Activated CD4-positive, alpha-beta T cell treated with anti-CD3 and anti-CD28 coated beads, Interleukin-2, amount 50 U/mL, for 4 hours (primary cell): Measurements from ENCODE around the gene MBD1.
"Not testable (repeated sequence)": the region's sequence is repeated elsewhere in the genome, so short reads cannot be mapped to it uniquely, and the experiment has no call there.

Experiments
- DNase-seq, 2 experiments: peaks; one replicate each; pipeline ENCODE4 v3.0.0-alpha.2; 2020

MBD1 gene

DNA sequence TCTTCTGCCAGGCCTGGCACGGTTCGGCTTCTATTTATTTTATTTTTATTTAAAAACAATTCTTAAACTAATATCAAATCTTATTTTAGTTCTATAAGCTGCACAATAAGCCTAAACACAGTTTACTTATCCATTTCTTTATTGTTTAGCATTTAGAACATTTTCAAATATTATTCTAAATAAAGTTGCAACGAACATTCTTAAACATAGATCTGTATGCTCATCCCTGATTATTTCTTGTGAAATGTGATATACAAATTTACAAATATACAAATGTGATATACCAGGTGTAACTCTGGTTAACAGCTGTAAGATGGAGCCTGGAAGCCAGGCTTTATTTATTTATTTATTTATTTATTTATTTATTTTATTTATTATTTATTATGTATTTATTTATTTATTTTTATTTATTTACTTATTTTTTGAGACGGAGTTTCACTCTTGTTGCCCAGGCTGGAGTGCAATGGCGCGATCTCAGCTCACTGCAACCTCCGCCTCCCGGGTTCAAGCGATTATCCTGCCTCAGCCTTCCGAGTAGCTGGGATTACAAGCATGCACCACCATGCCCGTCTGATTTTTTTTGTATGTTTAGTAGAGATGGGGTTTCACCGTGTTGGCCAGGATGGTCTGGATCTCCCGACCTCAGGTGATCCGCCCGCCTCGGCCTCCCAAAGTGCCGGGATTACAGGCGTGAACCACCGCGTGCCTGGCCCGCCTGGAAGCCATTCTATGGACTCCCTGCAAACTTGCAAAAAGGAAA, 7.2 kb upstream of the MBD1 start:
- DNase-seq = not testable (repeated sequence)

GRCh38 chr18:50287441-50288347, 6.4 kb upstream of the MBD1 start, which contains the start of gene CXXC1:
CXXC1 (minus strand) TSS chr18:50287692; CDS start chr18:50287589, 103 bp downstream.
- peak; percentile 97 for DNase-seq

DNA sequence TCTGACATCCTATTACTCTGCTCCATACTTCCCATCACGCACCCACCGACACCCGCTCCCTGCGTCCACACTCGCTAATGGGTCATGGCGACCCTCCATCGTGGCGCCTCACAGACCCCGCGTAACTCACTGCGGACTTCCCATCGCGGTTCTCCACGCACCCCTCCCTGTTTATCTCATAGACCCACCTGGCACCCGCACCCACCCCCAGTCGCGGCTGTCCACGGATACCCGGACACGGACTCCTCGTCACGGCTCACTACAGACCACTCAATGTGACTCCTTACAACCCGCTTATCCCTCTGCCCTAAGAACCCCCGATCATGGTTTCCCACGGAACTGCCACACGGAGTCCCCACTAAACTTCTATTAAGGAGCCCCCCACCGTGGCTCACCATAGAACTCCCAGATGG, 5.7 kb upstream of the MBD1 start:
- no peak for DNase-seq

- no peak for DNase-seq
Measured at GRCh38 chr18:50286391-50287027, 5.2 kb upstream of the MBD1 start.

GRCh38 chr18:50285631-50286321, 4.5 kb upstream of the MBD1 start:
- no peak for DNase-seq

DNA sequence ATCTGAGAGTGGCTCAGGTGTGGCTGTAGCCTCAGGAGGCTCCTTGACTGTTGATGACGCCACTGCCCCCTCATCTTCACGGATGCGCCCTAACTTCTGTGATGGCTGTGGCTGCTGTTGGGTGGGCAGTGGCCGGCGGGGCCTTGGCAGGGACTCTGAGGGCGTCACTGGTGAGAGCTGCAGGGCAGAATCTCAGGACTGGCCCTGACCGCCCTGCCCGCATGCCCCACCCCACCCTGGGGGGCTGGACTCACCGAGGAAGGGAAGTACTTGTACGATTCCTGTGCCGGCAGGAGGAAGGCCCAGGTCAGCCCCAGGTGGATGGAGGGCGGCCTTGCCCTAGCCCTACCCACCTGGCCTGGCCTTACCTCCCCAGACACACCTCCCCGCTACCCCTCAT, 3.7 kb upstream of the MBD1 start:
- no peak for DNase-seq

DNA sequence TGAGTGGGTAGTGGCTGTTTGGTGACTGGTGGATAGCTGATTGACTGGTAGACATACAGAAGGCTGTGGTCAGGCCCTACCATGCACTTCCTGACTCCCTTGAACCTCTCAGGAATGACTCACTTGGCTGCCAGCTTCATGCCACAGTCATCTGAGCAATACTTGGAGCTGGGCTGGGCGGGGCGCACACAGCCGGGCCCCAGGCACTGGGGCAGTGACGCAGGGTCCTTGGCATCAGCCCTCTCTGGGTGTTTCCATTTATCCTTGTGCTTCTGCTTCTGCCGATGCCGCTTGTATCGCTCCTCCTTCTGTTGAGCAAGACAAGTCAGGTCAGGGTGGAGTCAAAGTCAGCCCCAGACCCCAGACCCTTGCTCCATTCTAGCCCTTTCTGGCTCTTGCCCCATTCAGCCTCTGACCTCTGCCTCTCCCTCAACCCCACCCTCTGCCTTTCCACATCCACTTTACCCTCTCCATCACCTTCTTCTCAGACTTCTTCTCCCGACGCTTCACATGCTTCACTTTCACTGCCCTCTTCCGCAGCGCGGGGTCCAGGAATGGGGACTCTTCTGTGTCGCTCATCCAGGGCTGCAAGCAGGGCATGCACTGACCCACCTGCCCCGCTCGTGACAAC, 3.0 kb upstream of the MBD1 start:
- DNase-seq = no peak

DNA sequence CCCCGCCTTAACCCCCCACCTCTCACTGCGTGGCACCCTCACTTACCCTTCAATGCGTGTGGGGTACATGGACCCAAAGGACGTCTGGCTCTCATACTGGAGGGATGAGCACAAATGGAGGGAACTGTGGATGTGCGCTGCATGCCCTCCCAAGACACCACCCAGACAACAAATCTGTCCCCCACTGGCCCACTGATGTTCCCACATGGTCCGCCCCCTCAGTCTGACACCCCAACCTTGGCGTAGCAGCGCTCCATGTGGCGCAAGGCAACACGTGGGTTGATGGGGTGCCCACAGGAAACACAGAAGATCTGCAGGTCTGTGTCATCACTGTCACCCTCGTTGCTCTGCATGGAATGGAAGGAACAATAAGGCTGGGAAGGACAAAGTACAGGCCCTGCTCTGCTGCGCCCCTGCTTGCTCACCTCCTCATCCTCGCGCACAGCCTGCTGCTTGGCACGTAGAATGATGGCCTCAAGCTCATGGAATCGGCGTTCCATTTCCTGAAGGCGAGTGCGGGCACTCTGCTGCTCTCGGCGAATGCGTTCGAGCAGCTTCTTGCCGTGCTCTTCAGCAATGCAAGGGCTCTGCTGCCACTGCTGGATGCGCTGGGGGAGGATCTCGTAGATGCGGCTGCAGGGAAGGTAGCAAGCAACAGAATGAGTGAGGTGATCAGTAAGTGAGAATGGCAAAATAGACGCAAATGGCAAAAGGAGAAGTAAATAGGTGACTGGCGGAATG, 2.3 kb upstream of the MBD1 start:
- no peak for DNase-seq

DNA sequence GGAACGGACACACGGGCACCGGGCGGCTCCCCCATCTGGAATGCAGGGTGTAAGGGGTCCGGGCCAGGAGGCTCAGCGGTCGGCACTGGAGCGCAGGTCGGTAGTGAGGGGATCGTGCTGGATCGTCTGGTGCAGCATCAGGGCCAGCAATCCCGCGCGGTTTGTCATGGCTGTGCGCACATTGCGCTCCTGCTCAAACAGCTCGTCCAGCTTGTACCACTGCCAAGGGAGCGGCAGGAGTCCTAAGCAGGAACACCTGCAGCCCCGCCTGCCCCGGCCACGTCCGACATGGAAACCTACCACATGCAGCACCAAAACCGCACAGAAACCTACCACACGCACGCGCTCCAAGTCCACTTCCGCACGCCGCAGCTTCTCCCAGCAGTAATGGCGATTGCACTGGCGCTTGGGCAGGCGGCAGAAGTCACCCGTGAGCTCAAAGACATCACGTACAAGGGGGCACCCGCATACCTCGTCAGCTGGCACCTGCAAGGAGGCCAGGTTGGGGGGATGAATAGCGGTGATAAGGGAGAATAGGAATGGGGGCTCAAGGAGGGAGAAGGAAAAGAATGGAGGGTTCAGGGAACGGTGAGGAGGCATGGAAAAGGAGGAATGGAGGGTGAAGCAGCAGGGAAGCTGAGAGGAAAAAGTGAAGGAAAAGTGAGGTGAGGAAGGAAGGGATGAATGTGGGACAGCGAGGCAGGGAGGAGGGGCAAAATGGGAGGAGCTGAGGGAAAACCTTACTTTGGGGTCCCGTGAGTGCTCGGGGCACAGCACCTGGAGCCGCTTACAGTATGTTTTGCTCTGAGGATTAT, 1.4 kb upstream of the MBD1 start:
- DNase-seq = no peak

DNA sequence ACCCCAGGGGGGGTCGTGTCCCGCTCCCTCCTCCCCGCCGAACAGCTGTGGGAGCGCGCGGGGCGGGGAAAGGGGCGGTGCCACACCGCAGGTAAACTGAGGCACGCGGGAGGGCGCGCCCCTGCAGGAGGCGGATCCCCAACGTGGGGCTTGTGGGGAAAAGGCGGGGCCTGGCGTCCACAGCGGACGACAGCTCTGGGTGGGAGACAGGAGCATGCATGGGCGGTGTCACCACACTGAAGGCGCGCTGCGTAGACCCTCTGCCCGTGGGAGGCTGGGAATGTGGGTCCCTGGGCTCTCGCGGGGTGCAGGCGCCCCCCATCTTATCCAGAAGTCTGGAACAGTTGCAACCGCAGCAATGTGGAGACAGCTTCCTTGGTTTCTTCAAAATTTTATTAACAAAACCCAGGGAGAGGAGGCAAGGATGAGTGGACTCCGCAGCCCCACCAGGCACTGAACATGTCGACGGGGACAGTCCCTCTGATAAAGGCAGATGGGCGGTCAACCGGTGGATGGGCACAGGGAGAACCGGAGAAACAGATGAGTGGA, 723 bp upstream of the MBD1 start:
- DNase-seq = no peak

DNA sequence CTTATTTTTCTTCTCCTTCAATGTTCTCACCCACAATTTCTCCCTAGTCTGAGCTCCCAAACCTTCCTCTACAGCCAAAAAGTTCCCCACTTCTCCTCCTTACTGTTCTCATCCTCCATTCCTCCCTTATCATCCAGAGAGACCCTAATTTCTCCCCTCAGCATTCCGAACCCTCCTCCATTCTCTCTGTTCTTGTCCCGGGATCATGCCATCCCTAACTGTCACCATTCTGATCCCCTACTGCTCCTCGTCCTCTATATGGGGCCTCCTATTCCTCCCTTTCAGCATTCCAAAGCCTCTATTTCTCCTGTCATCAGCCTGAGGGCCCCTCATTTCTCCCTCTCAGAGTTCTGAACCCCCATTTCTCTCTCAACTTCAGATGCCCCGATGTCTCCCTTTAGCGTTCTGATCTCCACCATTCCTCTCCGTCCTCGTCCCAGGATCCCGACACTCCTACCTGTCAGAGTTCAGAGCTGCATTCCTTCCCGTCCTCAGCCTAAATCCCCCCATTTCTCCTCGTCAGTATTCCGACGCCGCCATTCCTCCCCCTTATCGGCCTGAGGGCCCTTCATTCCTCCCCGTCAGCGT, 522 bp downstream of the MBD1 start:
- DNase-seq = no peak

DNA sequence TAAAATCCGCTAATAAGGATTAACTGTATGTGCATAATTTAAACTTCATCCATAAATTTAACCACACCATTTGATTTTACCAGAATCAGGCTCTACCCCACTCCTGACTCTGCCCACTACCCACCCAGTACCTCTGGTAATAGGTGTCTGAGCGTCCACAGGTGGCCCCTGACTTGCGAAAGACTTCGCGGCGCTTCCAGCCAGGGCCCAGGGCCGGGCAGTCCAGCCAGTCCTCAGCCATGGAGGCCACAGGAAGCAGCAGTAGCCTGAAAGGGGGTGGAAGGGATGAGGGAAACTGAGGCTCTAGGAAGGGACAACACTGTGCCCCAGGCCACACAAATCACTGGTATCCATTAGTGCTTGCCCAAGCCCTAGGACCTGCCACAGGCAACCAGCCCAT, 1.6 kb downstream of the MBD1 start:
- DNase-seq = no peak

DNA sequence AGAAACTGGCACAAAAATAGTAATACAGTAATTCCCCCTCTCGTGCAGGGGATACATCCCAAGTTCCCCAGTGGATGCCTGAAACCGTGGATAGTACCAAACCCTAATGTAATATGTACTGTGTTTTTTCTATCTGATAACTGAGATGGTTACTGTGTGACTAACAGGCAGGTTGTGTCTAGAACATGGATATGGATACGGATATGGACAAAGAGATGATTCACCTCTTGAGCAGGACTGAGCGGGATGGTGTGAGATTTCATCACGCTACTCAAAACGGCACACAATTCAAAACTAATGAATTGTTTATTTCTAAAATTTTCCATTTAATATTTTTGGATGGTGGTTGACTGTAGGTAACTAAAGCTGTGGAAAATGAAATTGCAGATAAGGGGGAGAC, 3.4 kb downstream of the MBD1 start:
- DNase-seq = no peak

DNA sequence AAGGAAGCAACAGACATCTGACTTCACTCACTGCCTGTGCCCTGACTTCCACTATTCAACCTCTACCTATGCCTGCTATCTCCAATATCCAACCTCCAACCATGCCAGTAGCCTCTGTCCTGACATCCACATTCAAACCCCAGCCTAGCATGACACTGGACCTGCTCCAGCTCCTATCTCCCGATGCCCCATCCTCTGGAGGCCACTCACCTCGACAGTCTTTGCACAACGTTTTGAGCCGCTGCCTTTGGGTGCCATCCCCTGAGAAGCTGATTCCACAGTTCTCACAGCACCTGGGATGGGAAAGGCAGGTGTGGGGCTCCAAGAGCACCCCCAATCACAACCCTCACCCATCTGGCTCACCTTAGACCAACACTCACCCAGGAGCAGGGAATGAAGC, 4.9 kb downstream of the MBD1 start:
- no peak for DNase-seq

GRCh38 chr18:50275503-50276036, 5.8 kb downstream of the MBD1 start:
- no peak for DNase-seq

GRCh38 chr18:50274941-50275340, 6.4 kb downstream of the MBD1 start:
- DNase-seq = no peak

- DNase-seq = no peak
Measured at GRCh38 chr18:50274044-50274442, 7.3 kb downstream of the MBD1 start.

DNA sequence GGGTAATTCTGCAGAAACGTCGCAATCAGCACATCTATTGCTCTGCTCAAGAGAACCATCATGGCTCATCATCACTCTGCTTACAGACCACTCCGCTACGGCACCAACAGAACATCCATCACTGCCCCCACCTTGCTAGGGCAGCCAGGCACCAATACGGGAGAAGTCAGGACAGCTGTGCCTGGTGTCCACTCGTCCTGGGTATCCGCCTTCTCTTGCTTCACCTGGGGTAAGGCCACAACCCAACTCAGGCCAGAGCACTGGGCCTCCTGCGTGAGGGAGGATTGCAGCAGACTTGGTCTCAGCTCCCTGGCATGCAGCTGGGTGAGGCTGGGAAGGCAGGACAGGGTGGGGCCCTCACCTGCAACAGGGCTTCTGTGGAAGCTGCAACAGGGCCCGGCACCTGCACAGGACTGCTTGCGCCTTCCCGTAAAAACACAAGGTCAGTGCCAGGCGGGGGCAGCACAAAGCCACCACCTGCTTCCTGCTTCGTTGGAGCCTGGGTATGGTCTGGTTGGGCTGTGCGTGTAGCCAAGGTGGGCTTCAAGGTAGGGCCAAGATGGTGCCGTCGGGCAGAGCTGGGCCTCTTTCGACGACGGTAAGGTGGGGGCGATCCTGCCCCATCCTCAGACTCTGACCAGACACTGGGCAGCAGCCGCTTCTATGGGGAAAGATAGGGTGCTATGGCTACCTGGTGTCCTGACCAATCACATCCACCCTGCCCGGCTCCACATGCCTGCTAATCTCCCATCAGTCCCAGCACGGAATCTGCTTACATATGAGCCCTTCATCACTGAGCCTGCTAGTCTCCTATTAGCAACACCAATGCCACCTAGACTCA, 7.9 kb downstream of the MBD1 start:
- no peak for DNase-seq

DNA sequence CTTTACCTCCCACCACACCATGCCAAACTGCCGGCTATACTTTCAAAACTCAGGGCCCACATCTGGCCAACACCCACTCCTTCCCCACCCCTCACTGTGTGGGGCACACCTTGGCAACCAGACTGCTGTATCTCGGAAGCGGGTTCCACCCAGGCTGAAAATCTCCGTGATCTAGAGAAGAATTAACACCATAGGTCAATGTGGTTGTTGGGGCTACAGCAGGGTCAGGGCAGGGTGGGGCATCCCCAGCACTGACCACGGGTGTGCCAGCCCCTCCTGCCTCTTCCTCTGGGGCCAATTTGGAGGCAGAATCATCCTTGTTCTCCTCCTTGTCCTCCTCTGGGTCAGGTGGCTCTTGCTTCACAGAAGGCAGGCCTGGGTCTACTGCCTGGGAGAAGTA, 8.8 kb downstream of the MBD1 start:
- no peak for DNase-seq
